Astrocyte (in vitro differentiated cells and primary cell): Measurements from ENCODE around the gene WIPI1. TPM values are rescaled to one million over a fixed set of nuclear protein-coding genes. Genes with fewer than 3 reads are reported as not detected.

Source experiments
- DNase-seq: peaks from one replicate; pipeline ENCODE4 v3.0.0-alpha.2; 2010; ENCODE audit warnings: low read depth
- FAIRE-seq: peaks from 2 replicates; lab custom pipeline; 2011; peaks lifted over from hg19 to GRCh38; lab: Jason Lieb, UNC
- H2AFZ ChIP-seq: 2 replicates; pipeline ENCODE4 v1.6.0; 2012; ENCODE audit warnings: low read depth, low read length, inconsistent platforms
- H3K27ac ChIP-seq: 2 replicates; pipeline ENCODE4 v1.5.1; 2011; ENCODE audit warnings: low read depth, low read length, inconsistent platforms
- H3K27me3 ChIP-seq: 2 replicates; pipeline ENCODE4 v1.6.0; 2011; ENCODE audit warnings: low read length, inconsistent platforms; ENCODE audit not compliant: insufficient read depth
- H3K36me3 ChIP-seq: 2 replicates; pipeline ENCODE4 v1.5.1; 2011; ENCODE audit warnings: low read length, inconsistent platforms; ENCODE audit not compliant: insufficient read depth
- H3K4me1 ChIP-seq: 2 replicates; pipeline ENCODE4 v1.5.1; 2011; ENCODE audit warnings: low read length, inconsistent platforms; ENCODE audit not compliant: insufficient read depth
- H3K4me2 ChIP-seq: 2 replicates; pipeline ENCODE4 v1.6.0; 2012; ENCODE audit warnings: low read length, inconsistent platforms
- H3K4me3 ChIP-seq: 2 replicates; pipeline ENCODE4 v1.5.1; 2011; ENCODE audit warnings: low read depth, mild to moderate bottlenecking, low read length, inconsistent platforms; ENCODE audit not compliant: insufficient read depth
- H3K79me2 ChIP-seq: 2 replicates; pipeline ENCODE4 v1.6.0; 2012; ENCODE audit warnings: mild to moderate bottlenecking, low read length, inconsistent platforms; ENCODE audit not compliant: insufficient read depth
- H3K9ac ChIP-seq: 2 replicates; pipeline ENCODE4 v1.6.0; 2012; ENCODE audit warnings: mild to moderate bottlenecking, low read length, inconsistent platforms
- H3K9me3 ChIP-seq: 2 replicates; pipeline ENCODE4 v1.5.1; 2012; ENCODE audit warnings: low read depth, mild to moderate bottlenecking, low read length, inconsistent platforms; ENCODE audit not compliant: insufficient read depth
- H4K20me1 ChIP-seq: 2 replicates; pipeline ENCODE4 v1.6.0; 2012; ENCODE audit warnings: low read length, inconsistent platforms; ENCODE audit not compliant: insufficient read depth
- H3K27ac Mint-ChIP-seq: one replicate; pipeline ENCODE4 v1.8.0; 2021; ENCODE audit warnings: mild to moderate bottlenecking, mixed read lengths; ENCODE audit not compliant: unreplicated experiment
- H3K27me3 Mint-ChIP-seq: one replicate; pipeline ENCODE4 v1.8.0; 2021; ENCODE audit warnings: low read depth, mixed read lengths; ENCODE audit not compliant: unreplicated experiment
- H3K36me3 Mint-ChIP-seq: one replicate; pipeline ENCODE4 v1.8.0; 2021; ENCODE audit warnings: low read depth, mixed read lengths; ENCODE audit not compliant: unreplicated experiment
- H3K4me1 Mint-ChIP-seq: one replicate; pipeline ENCODE4 v1.8.0; 2021; ENCODE audit warnings: low read depth, mixed read lengths; ENCODE audit not compliant: unreplicated experiment
- H3K4me3 Mint-ChIP-seq: one replicate; pipeline ENCODE4 v1.8.0; 2021; ENCODE audit warnings: mild to moderate bottlenecking, moderate library complexity, mixed read lengths; ENCODE audit not compliant: unreplicated experiment
- H3K9me3 Mint-ChIP-seq: one replicate; pipeline ENCODE4 v1.8.0; 2021; ENCODE audit warnings: mild to moderate bottlenecking, mixed read lengths; ENCODE audit not compliant: unreplicated experiment
- CTCF ChIP-seq: IDR thresholded peaks from 2 replicates; pipeline ENCODE4 v1.5.1; 2011; ENCODE audit warnings: low read depth, mild to moderate bottlenecking, inconsistent platforms, low read length, moderate library complexity; ENCODE audit not compliant: insufficient read depth
- EZH2 ChIP-seq: IDR thresholded peaks from 2 replicates; pipeline ENCODE4 v1.6.1; 2012; ENCODE audit warnings: mild to moderate bottlenecking, low read length, inconsistent platforms; ENCODE audit not compliant: insufficient read depth
- total RNA-seq: library from RNA; stranded (reverse); gene quantifications from 2 replicates; pipeline ENCODE4 v1.2.1, GENCODE V29; 2021

The WIPI1 gene
- total RNA-seq, 1 donor from 2014 or later, result 83.5 TPM

- DNase-seq (peak; percentile 42), FAIRE-seq (no peak)
- Histone ChIP-seq H3K79me2 (no peaks in the 10 kb centered on the region), H3K4me1 (peaks cover 4% of the 10 kb centered on the region), H3K36me3 (no peaks in the 10 kb centered on the region), H2AFZ (no peak overlapping the region), H3K4me2 (peak overlapping the region; percentile 42), H3K9me3 (no peaks in the 10 kb centered on the region), H3K27ac (no peak overlapping the region), H4K20me1 (no peaks in the 10 kb centered on the region), H3K9ac (no peak overlapping the region), H3K4me3 (no peak overlapping the region), H3K27me3 (peaks cover 8% of the 10 kb centered on the region)
- H3K9me3 Mint-ChIP-seq, result no peaks in the 10 kb centered on the region
- no peak overlapping the region for H3K4me3 Mint-ChIP-seq
- no peak overlapping the region for H3K27ac Mint-ChIP-seq
- H3K36me3 Mint-ChIP-seq, result no peaks in the 10 kb centered on the region
- peaks cover 9% of the 10 kb centered on the region for H3K4me1 Mint-ChIP-seq
- peaks cover 2% of the 10 kb centered on the region for H3K27me3 Mint-ChIP-seq
- TF ChIP-seq EZH2, result no peak
- peak; percentile 75 for TF ChIP-seq CTCF
Observed at GRCh38 chr17:68462381-68463210, 5.3 kb upstream of the WIPI1 start.

- DNase-seq, result no peak
- no peaks in the 10 kb centered on the region for H3K79me2 ChIP-seq
- H3K9me3 ChIP-seq, result no peaks in the 10 kb centered on the region
- no peak overlapping the region for H3K4me2 ChIP-seq
- peak overlapping the region; percentile 1 for H3K27ac Mint-ChIP-seq
- no peak for FAIRE-seq
- TF ChIP-seq CTCF, result no peak
- TF ChIP-seq EZH2, result no peak
- no peaks in the 10 kb centered on the region for H3K9me3 Mint-ChIP-seq
- H3K4me1 ChIP-seq, result peaks cover 4% of the 10 kb centered on the region
- no peaks in the 10 kb centered on the region for H4K20me1 ChIP-seq
- H3K4me1 Mint-ChIP-seq, result peaks cover 9% of the 10 kb centered on the region
- no peak overlapping the region for H3K9ac ChIP-seq
- no peak overlapping the region for H3K27ac ChIP-seq
- H3K4me3 ChIP-seq, result no peak overlapping the region
- peaks cover 8% of the 10 kb centered on the region for H3K27me3 ChIP-seq
- no peaks in the 10 kb centered on the region for H3K36me3 ChIP-seq
- peak overlapping the region; percentile 29 for H3K4me3 Mint-ChIP-seq
- H2AFZ ChIP-seq, result no peak overlapping the region
- peaks cover 2% of the 10 kb centered on the region for H3K27me3 Mint-ChIP-seq
- H3K36me3 Mint-ChIP-seq, result no peaks in the 10 kb centered on the region
Observed at GRCh38 chr17:68461589-68461988, 4.3 kb upstream of the WIPI1 start.

GRCh38 chr17:68461122-68461539 lies 3.8 kb upstream of the WIPI1 start:
- H3K4me3 ChIP-seq, result no peak overlapping the region
- no peak overlapping the region for H2AFZ ChIP-seq
- Mint-ChIP-seq H3K4me1 (peaks cover 9% of the 10 kb centered on the region), H3K36me3 (no peaks in the 10 kb centered on the region), H3K4me3 (no peak overlapping the region), H3K27me3 (peaks cover 2% of the 10 kb centered on the region), H3K9me3 (no peaks in the 10 kb centered on the region), H3K27ac (no peak overlapping the region)
- DNase-seq (no peak), FAIRE-seq (no peak)
- H3K9me3 ChIP-seq, result no peaks in the 10 kb centered on the region
- no peak overlapping the region for H3K4me2 ChIP-seq
- TF ChIP-seq EZH2 (no peak), CTCF (no peak)
- peaks cover 8% of the 10 kb centered on the region for H3K27me3 ChIP-seq
- peaks cover 8% of the 10 kb centered on the region for H3K4me1 ChIP-seq
- H3K36me3 ChIP-seq, result no peaks in the 10 kb centered on the region
- H3K79me2 ChIP-seq, result no peaks in the 10 kb centered on the region
- peaks cover under 1% of the 10 kb centered on the region for H4K20me1 ChIP-seq
- no peak overlapping the region for H3K27ac ChIP-seq
- no peak overlapping the region for H3K9ac ChIP-seq
